ENCODE measurements around the gene DNAH2.

DNA sequence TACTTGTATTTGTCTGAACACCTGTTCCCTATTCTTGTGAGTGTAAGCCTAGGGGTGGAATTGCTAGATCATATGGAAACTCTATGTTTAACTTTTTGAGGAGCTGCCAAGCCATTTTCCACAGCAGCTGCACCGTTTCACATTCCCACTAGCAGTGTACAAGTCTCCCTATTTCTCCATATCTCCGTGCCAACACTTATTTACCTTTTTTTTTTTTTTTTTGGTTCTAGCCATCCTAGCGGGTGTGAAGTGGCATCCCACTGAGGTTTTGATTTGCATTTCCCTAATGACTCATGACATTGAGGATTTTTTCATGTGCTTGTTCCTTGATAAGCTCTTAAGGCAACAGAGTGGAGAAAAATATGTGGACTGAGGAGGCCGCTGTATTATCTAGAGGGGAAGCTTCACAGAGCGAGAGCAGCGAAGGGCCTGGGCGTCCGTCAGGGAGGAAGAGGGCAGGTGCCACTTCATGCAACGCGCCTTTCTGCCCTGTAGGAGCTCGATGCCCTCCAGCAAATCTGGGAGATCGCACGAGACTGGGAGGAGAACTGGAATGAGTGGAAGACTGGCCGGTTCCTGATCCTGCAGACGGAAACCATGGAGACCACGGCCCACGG, 50.0 kb downstream of the DNAH2 start:
- TF ChIP-seq, protein P1, sequence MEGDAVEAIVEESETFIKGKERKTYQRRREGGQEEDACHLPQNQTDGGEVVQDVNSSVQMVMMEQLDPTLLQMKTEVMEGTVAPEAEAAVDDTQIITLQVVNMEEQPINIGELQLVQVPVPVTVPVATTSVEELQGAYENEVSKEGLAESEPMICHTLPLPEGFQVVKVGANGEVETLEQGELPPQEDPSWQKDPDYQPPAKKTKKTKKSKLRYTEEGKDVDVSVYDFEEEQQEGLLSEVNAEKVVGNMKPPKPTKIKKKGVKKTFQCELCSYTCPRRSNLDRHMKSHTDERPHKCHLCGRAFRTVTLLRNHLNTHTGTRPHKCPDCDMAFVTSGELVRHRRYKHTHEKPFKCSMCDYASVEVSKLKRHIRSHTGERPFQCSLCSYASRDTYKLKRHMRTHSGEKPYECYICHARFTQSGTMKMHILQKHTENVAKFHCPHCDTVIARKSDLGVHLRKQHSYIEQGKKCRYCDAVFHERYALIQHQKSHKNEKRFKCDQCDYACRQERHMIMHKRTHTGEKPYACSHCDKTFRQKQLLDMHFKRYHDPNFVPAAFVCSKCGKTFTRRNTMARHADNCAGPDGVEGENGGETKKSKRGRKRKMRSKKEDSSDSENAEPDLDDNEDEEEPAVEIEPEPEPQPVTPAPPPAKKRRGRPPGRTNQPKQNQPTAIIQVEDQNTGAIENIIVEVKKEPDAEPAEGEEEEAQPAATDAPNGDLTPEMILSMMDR (IDR thresholded peaks at IDR 0.05), result no peak
- no peak for TF ChIP-seq POLR2A (IDR thresholded peaks at IDR 0.05)
